Vagina (tissue), 2 donors: ENCODE data around the gene CAST.

Experiments used
- CTCF ChIP-seq, 3 experiments: fragments of 450-650 bp in 2 of 3; fragments of 200-600 bp in 1 of 3; sonication (generic) in 1 of 3; IDR thresholded peaks; one replicate each; pipeline ENCODE4 v1.5.1; 2017 to 2019; ENCODE audit warnings: antibody characterized with exemption in 3 of 3, mild to moderate bottlenecking in 2 of 3, moderate library complexity in 2 of 3
- POLR2A ChIP-seq, 2 donors: fragments of 450-650 bp; IDR thresholded peaks; one replicate each; pipeline ENCODE4 v1.6.1; 2017; ENCODE audit warnings: antibody characterized with exemption in 2 of 2, mild to moderate bottlenecking in 2 of 2, moderate library complexity in 2 of 2
- POLR2AphosphoS5 ChIP-seq, 2 donors: sonication (generic); formaldehyde crosslinking; IDR thresholded peaks; one replicate each; pipeline ENCODE4 v1.9.0; 2017; ENCODE audit warnings: antibody characterized with exemption in 2 of 2, mild to moderate bottlenecking in 2 of 2, low read depth in 1 of 2; ENCODE audit not compliant: insufficient read depth in 1 of 2

GRCh38 chr5:96789794-96790330, 127.7 kb downstream of the CAST start:
- no peak for TF ChIP-seq CTCF (IDR thresholded peaks at IDR 0.05)
- TF ChIP-seq POLR2AphosphoS5 (IDR thresholded peaks at IDR 0.05; ENCODE audit: insufficient read depth in 1 of 2, low read depth in 1 of 2) = no peak
- TF ChIP-seq POLR2A (IDR thresholded peaks at IDR 0.05) = no peak
